SK-N-SH treated with all-trans-retinoic acid at 6 μM for 48 hours (cell line): ENCODE measurements around the gene WDR31.

Experiments
- ATAC-seq: fragments of 200-7000 bp; cut with Tn5 transposase; 3 replicates; pipeline ENCODE4 v1.9.1; 2020; ENCODE audit warnings: mild to moderate bottlenecking, moderate library complexity
- ARNTL ChIP-seq: fragments of 450-650 bp; formaldehyde crosslinking; IDR thresholded peaks from 2 replicates; pipeline ENCODE4 v1.5.0; 2020; ENCODE audit warnings: low read depth, mild to moderate bottlenecking, moderate library complexity, borderline replicate concordance
- CSDC2 ChIP-seq: fragments of 250-450 bp; sonication (Bioruptor Pico); IDR thresholded peaks from 2 replicates; pipeline ENCODE4 v1.5.0; 2020; ENCODE audit warnings: mild to moderate bottlenecking, moderate library complexity
- ESRRG ChIP-seq: fragments of 250-450 bp; sonication (Bioruptor Pico); IDR thresholded peaks from 2 replicates; pipeline ENCODE4 v1.6.1; 2021; ENCODE audit warnings: mild to moderate bottlenecking
- GLIS3 ChIP-seq: fragments of 250-450 bp; sonication (Bioruptor Pico); IDR thresholded peaks from 2 replicates; pipeline ENCODE4 v1.5.0; 2020; ENCODE audit warnings: mild to moderate bottlenecking, moderate library complexity
- ISL1 ChIP-seq: fragments of 250-450 bp; sonication (Bioruptor Pico); IDR thresholded peaks from 2 replicates; pipeline ENCODE4 v2.1.2; 2022; ENCODE audit warnings: mild to moderate bottlenecking, moderate library complexity
- PPARA ChIP-seq: fragments of 250-450 bp; sonication (Bioruptor Pico); IDR thresholded peaks from 2 replicates; pipeline ENCODE4 v1.5.0; 2020; ENCODE audit warnings: mild to moderate bottlenecking, borderline replicate concordance
- RARB ChIP-seq: fragments of 250-450 bp; sonication (Bioruptor Pico); IDR thresholded peaks from 2 replicates; pipeline ENCODE4 v1.8.0; 2021; ENCODE audit warnings: mild to moderate bottlenecking, moderate library complexity
- SNAI2 ChIP-seq: fragments of 250-450 bp; sonication (Bioruptor Pico); IDR thresholded peaks from 2 replicates; pipeline ENCODE4 v1.5.0; 2020; ENCODE audit warnings: mild to moderate bottlenecking, moderate library complexity
- TCF4 ChIP-seq: fragments of 250-450 bp; sonication (Bioruptor Pico); IDR thresholded peaks from 2 replicates; pipeline ENCODE4 v1.8.0; 2021; ENCODE audit warnings: mild to moderate bottlenecking, moderate library complexity, borderline replicate concordance
- TOX ChIP-seq: fragments of 250-450 bp; sonication (Bioruptor Pico); IDR thresholded peaks from 2 replicates; pipeline ENCODE4 v1.8.0; 2021; ENCODE audit warnings: mild to moderate bottlenecking, moderate library complexity, borderline replicate concordance
- ZC3H10 ChIP-seq: fragments of 250-450 bp; sonication (Bioruptor Pico); IDR thresholded peaks from 2 replicates; pipeline ENCODE4 v1.5.1; 2021; ENCODE audit warnings: mild to moderate bottlenecking, moderate library complexity
- ZFP3 ChIP-seq: fragments of 250-450 bp; sonication (Bioruptor Pico); IDR thresholded peaks from 2 replicates; pipeline ENCODE4 v1.5.0; 2020; ENCODE audit warnings: mild to moderate bottlenecking, moderate library complexity
- ZFP30 ChIP-seq: fragments of 450-650 bp; formaldehyde crosslinking; IDR thresholded peaks from 2 replicates; pipeline ENCODE4 v1.5.0; 2022; ENCODE audit warnings: mild to moderate bottlenecking, moderate library complexity
- ZNF565 ChIP-seq: fragments of 450-650 bp; formaldehyde crosslinking; conservative IDR thresholded peaks from 2 replicates; pipeline ENCODE4 v1.5.0; 2020; ENCODE audit warnings: low read depth, mild to moderate bottlenecking, moderate library complexity
- ZNF70 ChIP-seq: fragments of 450-650 bp; formaldehyde crosslinking; IDR thresholded peaks from 2 replicates; pipeline ENCODE4 v1.5.0; 2020; ENCODE audit warnings: mild to moderate bottlenecking, moderate library complexity
- ZNF8 ChIP-seq: fragments of 450-650 bp; formaldehyde crosslinking; IDR thresholded peaks from 2 replicates; pipeline ENCODE4 v1.5.0; 2020; ENCODE audit warnings: mild to moderate bottlenecking, moderate library complexity
- TF ChIP-seq, protein P1 (sequence below): fragments of 250-450 bp; sonication (Bioruptor Pico); IDR thresholded peaks from 2 replicates; pipeline ENCODE4 v1.5.0; 2020; ENCODE audit warnings: mild to moderate bottlenecking, moderate library complexity
- TF ChIP-seq, protein P2 (sequence below): fragments of 250-450 bp; sonication (Bioruptor Pico); IDR thresholded peaks from 2 replicates; pipeline ENCODE4 v1.8.0; 2021; ENCODE audit warnings: low read depth, mild to moderate bottlenecking, moderate library complexity, borderline replicate concordance
- TF ChIP-seq, protein P3 (sequence below): fragments of 250-450 bp; sonication (Bioruptor Pico); IDR thresholded peaks from 2 replicates; pipeline ENCODE4 v1.8.0; 2020; ENCODE audit warnings: mild to moderate bottlenecking, moderate library complexity, borderline replicate concordance
- TF ChIP-seq, protein P4 (sequence below): fragments of 250-450 bp; sonication (Bioruptor Pico); IDR thresholded peaks from 2 replicates; pipeline ENCODE4 v1.5.1; 2021; ENCODE audit warnings: mild to moderate bottlenecking, moderate library complexity
- TF ChIP-seq, protein P5 (sequence below): fragments of 250-450 bp; sonication (Bioruptor Pico); IDR thresholded peaks from 2 replicates; pipeline ENCODE4 v1.5.1; 2020; ENCODE audit warnings: low read depth, mild to moderate bottlenecking, moderate library complexity

Gene WDR31

DNA sequence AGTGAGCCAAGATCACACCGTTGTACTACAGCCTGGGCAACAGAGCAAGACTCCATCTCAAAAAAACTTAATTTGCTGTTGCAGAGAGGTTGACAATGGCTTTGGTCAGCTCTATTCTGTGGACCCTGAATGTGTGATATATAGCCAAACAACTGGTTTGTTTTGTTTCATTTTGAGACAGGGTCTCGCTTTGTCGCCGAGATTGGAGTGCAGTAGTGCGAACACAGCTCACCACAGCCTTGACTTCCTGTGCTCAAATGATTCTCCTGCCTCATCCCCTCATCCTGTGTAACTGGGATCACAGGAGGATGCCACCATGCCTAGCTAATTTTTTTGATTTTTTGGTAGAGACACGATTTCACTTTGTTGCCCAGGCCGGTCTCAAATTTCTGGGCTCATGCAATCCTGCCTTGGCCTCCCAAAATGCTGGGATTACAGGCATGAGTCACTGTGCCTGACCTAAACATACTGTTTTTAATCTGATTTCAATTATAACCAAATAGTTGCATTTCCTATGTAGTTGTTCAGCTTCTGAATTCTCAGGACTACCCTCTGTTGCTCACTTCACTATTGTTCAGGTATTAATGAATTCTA is 46.7 kb downstream of the WDR31 start:
- peak; percentile 35 for ATAC-seq
- TF ChIP-seq ZFP30 (CRISPR knock-in tag) (no peak), SNAI2 (CRISPR knock-in tag) (no peak), TOX (CRISPR knock-in tag) (no peak), GLIS3 (no peak), ZFP3 (no peak), ISL1 (CRISPR knock-in tag) (no peak), TCF4 (no peak), ZNF565 (CRISPR knock-in tag) (no peak), ZC3H10 (CRISPR knock-in tag) (no peak), ZNF8 (CRISPR knock-in tag) (no peak), ZNF70 (CRISPR knock-in tag) (no peak), ARNTL (CRISPR knock-in tag) (no peak), RARB (no peak), CSDC2 (CRISPR knock-in tag) (no peak), PPARA (CRISPR knock-in tag) (no peak), ESRRG (CRISPR knock-in tag) (no peak)
- TF ChIP-seq, protein P1, sequence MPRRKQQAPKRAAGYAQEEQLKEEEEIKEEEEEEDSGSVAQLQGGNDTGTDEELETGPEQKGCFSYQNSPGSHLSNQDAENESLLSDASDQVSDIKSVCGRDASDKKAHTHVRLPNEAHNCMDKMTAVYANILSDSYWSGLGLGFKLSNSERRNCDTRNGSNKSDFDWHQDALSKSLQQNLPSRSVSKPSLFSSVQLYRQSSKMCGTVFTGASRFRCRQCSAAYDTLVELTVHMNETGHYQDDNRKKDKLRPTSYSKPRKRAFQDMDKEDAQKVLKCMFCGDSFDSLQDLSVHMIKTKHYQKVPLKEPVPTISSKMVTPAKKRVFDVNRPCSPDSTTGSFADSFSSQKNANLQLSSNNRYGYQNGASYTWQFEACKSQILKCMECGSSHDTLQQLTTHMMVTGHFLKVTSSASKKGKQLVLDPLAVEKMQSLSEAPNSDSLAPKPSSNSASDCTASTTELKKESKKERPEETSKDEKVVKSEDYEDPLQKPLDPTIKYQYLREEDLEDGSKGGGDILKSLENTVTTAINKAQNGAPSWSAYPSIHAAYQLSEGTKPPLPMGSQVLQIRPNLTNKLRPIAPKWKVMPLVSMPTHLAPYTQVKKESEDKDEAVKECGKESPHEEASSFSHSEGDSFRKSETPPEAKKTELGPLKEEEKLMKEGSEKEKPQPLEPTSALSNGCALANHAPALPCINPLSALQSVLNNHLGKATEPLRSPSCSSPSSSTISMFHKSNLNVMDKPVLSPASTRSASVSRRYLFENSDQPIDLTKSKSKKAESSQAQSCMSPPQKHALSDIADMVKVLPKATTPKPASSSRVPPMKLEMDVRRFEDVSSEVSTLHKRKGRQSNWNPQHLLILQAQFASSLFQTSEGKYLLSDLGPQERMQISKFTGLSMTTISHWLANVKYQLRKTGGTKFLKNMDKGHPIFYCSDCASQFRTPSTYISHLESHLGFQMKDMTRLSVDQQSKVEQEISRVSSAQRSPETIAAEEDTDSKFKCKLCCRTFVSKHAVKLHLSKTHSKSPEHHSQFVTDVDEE (CRISPR knock-in tag), result no peak
- TF ChIP-seq, protein P2, sequence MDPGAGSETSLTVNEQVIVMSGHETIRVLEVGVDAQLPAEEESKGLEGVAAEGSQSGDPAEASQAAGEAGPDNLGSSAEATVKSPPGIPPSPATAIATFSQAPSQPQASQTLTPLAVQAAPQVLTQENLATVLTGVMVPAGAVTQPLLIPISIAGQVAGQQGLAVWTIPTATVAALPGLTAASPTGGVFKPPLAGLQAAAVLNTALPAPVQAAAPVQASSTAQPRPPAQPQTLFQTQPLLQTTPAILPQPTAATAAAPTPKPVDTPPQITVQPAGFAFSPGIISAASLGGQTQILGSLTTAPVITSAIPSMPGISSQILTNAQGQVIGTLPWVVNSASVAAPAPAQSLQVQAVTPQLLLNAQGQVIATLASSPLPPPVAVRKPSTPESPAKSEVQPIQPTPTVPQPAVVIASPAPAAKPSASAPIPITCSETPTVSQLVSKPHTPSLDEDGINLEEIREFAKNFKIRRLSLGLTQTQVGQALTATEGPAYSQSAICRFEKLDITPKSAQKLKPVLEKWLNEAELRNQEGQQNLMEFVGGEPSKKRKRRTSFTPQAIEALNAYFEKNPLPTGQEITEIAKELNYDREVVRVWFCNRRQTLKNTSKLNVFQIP (CRISPR knock-in tag), result no peak
- TF ChIP-seq, protein P3, sequence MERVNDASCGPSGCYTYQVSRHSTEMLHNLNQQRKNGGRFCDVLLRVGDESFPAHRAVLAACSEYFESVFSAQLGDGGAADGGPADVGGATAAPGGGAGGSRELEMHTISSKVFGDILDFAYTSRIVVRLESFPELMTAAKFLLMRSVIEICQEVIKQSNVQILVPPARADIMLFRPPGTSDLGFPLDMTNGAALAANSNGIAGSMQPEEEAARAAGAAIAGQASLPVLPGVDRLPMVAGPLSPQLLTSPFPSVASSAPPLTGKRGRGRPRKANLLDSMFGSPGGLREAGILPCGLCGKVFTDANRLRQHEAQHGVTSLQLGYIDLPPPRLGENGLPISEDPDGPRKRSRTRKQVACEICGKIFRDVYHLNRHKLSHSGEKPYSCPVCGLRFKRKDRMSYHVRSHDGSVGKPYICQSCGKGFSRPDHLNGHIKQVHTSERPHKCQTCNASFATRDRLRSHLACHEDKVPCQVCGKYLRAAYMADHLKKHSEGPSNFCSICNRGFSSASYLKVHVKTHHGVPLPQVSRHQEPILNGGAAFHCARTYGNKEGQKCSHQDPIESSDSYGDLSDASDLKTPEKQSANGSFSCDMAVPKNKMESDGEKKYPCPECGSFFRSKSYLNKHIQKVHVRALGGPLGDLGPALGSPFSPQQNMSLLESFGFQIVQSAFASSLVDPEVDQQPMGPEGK (CRISPR knock-in tag), result no peak
- TF ChIP-seq, protein P4, sequence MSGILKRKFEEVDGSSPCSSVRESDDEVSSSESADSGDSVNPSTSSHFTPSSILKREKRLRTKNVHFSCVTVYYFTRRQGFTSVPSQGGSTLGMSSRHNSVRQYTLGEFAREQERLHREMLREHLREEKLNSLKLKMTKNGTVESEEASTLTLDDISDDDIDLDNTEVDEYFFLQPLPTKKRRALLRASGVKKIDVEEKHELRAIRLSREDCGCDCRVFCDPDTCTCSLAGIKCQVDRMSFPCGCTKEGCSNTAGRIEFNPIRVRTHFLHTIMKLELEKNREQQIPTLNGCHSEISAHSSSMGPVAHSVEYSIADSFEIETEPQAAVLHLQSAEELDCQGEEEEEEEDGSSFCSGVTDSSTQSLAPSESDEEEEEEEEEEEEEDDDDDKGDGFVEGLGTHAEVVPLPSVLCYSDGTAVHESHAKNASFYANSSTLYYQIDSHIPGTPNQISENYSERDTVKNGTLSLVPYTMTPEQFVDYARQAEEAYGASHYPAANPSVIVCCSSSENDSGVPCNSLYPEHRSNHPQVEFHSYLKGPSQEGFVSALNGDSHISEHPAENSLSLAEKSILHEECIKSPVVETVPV (CRISPR knock-in tag), result no peak

DNA sequence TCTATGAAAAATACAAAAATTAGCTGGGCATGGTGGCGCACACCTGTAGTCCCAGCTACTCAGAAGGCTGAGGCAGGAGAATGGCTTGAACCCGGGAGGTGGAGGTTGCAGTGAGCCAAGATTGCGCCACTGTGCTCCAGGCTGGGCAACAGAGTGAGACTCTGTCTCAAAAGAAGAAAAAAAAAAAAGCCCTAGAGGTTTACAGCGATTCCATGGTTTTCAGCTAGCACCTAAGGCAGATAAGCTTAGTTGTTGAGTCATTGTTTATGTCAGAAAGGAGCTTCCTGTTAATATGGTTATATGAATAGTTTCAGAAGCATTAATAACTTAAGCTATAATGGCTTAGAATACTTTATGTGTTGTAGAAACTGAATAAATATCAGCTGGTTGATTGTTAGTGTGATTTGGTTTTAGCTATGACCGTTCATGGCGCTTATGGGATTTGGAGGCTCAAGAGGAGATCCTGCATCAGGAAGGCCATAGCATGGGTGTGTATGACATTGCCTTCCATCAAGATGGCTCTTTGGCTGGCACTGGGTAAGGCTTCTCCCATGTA is 49.9 kb downstream of the WDR31 start:
- no peak for ATAC-seq
- TF ChIP-seq ZFP30 (CRISPR knock-in tag) (no peak), TCF4 (no peak), TOX (CRISPR knock-in tag) (no peak)
- TF ChIP-seq, all 23 proteins: peak for 0

DNA sequence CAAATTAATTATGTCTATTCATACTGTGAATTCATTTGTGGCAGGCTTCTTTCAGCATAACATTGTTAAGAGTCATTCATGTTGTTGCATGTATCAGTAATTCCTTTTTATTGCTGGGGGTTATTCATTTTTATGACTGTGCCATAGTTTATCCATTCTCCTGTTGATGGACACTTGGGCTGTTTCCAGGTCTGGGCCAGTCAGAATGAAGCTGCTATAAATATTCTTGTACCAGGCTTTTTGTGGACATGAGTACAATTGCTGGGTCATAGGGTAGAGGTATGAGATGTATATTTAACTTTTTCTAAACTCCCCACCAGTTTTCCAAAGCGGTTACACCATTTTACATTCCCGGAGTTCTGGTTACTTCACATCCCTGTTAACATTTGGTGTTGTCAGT is 51.0 kb downstream of the WDR31 start:
- no peak for ATAC-seq
- TF ChIP-seq ZFP3, result no peak
- no peak for TF ChIP-seq CSDC2 (CRISPR knock-in tag)
- TF ChIP-seq, protein P4 (CRISPR knock-in tag), result no peak
- no peak for TF ChIP-seq ZNF565 (CRISPR knock-in tag)
- no peak for TF ChIP-seq ISL1 (CRISPR knock-in tag)
- TF ChIP-seq RARB, result no peak
- TF ChIP-seq, protein P5, sequence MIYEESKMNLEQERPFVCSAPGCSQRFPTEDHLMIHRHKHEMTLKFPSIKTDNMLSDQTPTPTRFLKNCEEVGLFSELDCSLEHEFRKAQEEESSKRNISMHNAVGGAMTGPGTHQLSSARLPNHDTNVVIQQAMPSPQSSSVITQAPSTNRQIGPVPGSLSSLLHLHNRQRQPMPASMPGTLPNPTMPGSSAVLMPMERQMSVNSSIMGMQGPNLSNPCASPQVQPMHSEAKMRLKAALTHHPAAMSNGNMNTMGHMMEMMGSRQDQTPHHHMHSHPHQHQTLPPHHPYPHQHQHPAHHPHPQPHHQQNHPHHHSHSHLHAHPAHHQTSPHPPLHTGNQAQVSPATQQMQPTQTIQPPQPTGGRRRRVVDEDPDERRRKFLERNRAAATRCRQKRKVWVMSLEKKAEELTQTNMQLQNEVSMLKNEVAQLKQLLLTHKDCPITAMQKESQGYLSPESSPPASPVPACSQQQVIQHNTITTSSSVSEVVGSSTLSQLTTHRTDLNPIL (CRISPR knock-in tag), result no peak
- no peak for TF ChIP-seq GLIS3
- no peak for TF ChIP-seq PPARA (CRISPR knock-in tag)
- no peak for TF ChIP-seq ZNF70 (CRISPR knock-in tag)
- TF ChIP-seq, all 23 proteins: peak for 0
